ENCODE results near the gene VTI1A. TPM values are rescaled to one million over a fixed set of nuclear protein-coding genes. Genes with fewer than 3 reads are reported as not detected.
A peak's percentile ranks its signal among the peaks of the same experiment; 100 is the strongest.

VTI1A gene
- total RNA-seq, 4 donors from 2014 or later, result 43.5 to 80.4 (median 62.3) TPM

GRCh38 chr10:112562809-112563663, 116.0 kb downstream of the VTI1A start:
- no peak for DNase-seq (ENCODE audit: low spot score)
- ATAC-seq (ENCODE audit: low FRiP score), result no peak
- no peak for TF ChIP-seq CTCF (IDR thresholded peaks at IDR 0.05)

GRCh38 chr10:112564337-112564736, 117.3 kb downstream of the VTI1A start:
- no peak for TF ChIP-seq CTCF (IDR thresholded peaks at IDR 0.05)
- ATAC-seq (ENCODE audit: low FRiP score) (no peak), DNase-seq (ENCODE audit: low spot score) (no peak)

- DNase-seq (ENCODE audit: low spot score) (no peak), ATAC-seq (ENCODE audit: low FRiP score) (no peak)
- peak in 2 of 3 donors; percentile 17 to 58 for TF ChIP-seq CTCF (IDR thresholded peaks at IDR 0.05)
Measured at GRCh38 chr10:112565434-112566053, 118.5 kb downstream of the VTI1A start.

- ATAC-seq (ENCODE audit: low FRiP score), result no peak
- no peak for DNase-seq (ENCODE audit: low spot score)
- TF ChIP-seq CTCF (IDR thresholded peaks at IDR 0.05), result no peak
Measured at GRCh38 chr10:112570585-112570984, 123.6 kb downstream of the VTI1A start.

GRCh38 chr10:112579578-112579977, 132.6 kb downstream of the VTI1A start:
- ATAC-seq (ENCODE audit: low FRiP score), result no peak
- DNase-seq (ENCODE audit: low spot score), result no peak
- TF ChIP-seq CTCF (IDR thresholded peaks at IDR 0.05), result no peak

- no peak for TF ChIP-seq CTCF (IDR thresholded peaks at IDR 0.05)
- ATAC-seq (ENCODE audit: low FRiP score), result no peak
- DNase-seq (ENCODE audit: low spot score), result no peak
Measured at GRCh38 chr10:112580267-112580666, 133.3 kb downstream of the VTI1A start.

GRCh38 chr10:112581921-112582320, 134.9 kb downstream of the VTI1A start:
- ATAC-seq (ENCODE audit: low FRiP score), result no peak
- DNase-seq (ENCODE audit: low spot score), result no peak
- no peak for TF ChIP-seq CTCF (IDR thresholded peaks at IDR 0.05)
